ENCODE data around the gene TENM3. TPM values are rescaled to one million over a fixed set of nuclear protein-coding genes. Genes with fewer than 3 reads are reported as not detected.
A peak's percentile ranks its signal among the peaks of the same experiment; 100 is the strongest.

TENM3 gene
- total and polyA plus RNA-seq, 10 of the 15 experiments (the other 5 are each of a cell fraction or from before 2014, with no cell fraction given) = 0.01 to 1.7 (median 0.08) TPM; not detected in 2

DNA sequence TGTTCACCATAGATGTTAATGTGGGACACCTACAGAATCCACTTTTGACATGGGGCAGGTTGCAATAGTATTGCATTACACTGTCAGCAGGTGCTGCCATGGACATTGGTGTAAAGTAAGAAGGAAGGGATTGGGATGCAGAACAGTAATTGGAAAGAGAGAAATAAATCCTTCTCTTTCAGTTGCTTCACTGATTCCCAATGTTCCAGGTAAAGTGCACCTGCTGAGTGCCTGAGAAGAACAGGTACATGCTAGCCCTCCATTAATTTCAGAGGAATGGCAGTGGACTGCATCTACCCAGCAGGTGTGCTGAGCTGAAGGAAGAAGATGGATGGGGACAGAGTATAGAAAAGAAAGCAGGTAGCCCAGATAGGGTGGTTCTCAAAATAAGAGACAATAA, 248.5 kb downstream of the TENM3 start:
- no peak for DNase-seq (ENCODE audit: low read depth, low spot score)
- CTCF ChIA-PET = interaction anchor here (2.1 kb wide), 1 partner anchor 14 kb away, joined by 6 read pairs; no protein-coding TSS in a partner anchor
- intact Hi-C loops (cut with micrococcal nuclease; ENCODE audit: unreplicated experiment) = no loop called here
- in situ Hi-C loops (cut with MboI) = loop anchor here (10.0 kb wide), 1 partner anchor 433 kb away; no protein-coding TSS in a partner anchor
- RAD21 ChIA-PET (ENCODE audit: unreplicated experiment) = interaction anchor here (0.8 to 1.5 kb wide), 3 partner anchors 15 to 29 kb away, joined by 3 to 5 read pairs (median 4); no protein-coding TSS in a partner anchor
- TF ChIP-seq ZBTB33 (IDR thresholded peaks at IDR 0.05) = no peak
- no peak for TF ChIP-seq DPF2 (IDR thresholded peaks at IDR 0.05)
- POLR2A ChIA-PET = no interaction called here
- Histone ChIP-seq H3K27ac (ENCODE audit: control insufficient read depth, insufficient read depth) (no peak overlapping the region), H3K36me3 (ENCODE audit: control insufficient read depth in 2 of 2, insufficient read depth in 2 of 2, low read length in 1 of 2) (no peaks in the 10 kb centered on the region), H3K79me2 (ENCODE audit: control insufficient read depth, insufficient read depth, low read length) (no peaks in the 10 kb centered on the region), H3K9me3 (replicated peaks; ENCODE audit: control insufficient read depth, insufficient read depth, low read length) (no peaks in the 10 kb centered on the region; the same call in 1 of the 3 replicates), H3K4me3 (no peak overlapping the region), H3K4me2 (ENCODE audit: control insufficient read depth, insufficient read depth) (no peak overlapping the region), H3K27me3 (replicated peaks in 1 of 2; ENCODE audit: control insufficient read depth in 2 of 2, insufficient read depth in 2 of 2, low read length in 1 of 2) (no peaks in the 10 kb centered on the region), H4K20me1 (ENCODE audit: control insufficient read depth, insufficient read depth) (no peaks in the 10 kb centered on the region), H2AFZ (ENCODE audit: control insufficient read depth, low read depth, low read length) (no peak overlapping the region), H3K4me1 (ENCODE audit: control insufficient read depth, insufficient read depth, low read length) (peaks cover 8% of the 10 kb centered on the region), H3K9ac (ENCODE audit: control insufficient read depth, insufficient read depth, low read length) (no peak overlapping the region)
- no TSS peak for BruUV-seq (replicated peaks)
- no peak for ATAC-seq
- FAIRE-seq = no peak
- SMC1A ChIA-PET (ENCODE audit: uncharacterized antibody, unreplicated experiment) = interaction anchor here (1.1 to 1.5 kb wide), 4 partner anchors 21 to 123 kb away, joined by 3 to 5 read pairs (median 4); no protein-coding TSS in a partner anchor

GRCh38 chr4:182492423-182492822, 249.2 kb downstream of the TENM3 start:
- ATAC-seq (peak; percentile 49), FAIRE-seq (peak; percentile 59), DNase-seq (ENCODE audit: low read depth, low spot score) (no peak)
- H3K79me2 ChIP-seq (ENCODE audit: control insufficient read depth, insufficient read depth, low read length) = no peaks in the 10 kb centered on the region
- TF ChIP-seq MEF2A (IDR thresholded peaks at IDR 0.05; ENCODE audit: insufficient read depth, low read depth, low read length) = peak; percentile 76
- no peak for TF ChIP-seq JUNB (IDR thresholded peaks at IDR 0.05)
- TF ChIP-seq, protein P1, sequence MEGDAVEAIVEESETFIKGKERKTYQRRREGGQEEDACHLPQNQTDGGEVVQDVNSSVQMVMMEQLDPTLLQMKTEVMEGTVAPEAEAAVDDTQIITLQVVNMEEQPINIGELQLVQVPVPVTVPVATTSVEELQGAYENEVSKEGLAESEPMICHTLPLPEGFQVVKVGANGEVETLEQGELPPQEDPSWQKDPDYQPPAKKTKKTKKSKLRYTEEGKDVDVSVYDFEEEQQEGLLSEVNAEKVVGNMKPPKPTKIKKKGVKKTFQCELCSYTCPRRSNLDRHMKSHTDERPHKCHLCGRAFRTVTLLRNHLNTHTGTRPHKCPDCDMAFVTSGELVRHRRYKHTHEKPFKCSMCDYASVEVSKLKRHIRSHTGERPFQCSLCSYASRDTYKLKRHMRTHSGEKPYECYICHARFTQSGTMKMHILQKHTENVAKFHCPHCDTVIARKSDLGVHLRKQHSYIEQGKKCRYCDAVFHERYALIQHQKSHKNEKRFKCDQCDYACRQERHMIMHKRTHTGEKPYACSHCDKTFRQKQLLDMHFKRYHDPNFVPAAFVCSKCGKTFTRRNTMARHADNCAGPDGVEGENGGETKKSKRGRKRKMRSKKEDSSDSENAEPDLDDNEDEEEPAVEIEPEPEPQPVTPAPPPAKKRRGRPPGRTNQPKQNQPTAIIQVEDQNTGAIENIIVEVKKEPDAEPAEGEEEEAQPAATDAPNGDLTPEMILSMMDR (IDR thresholded peaks at IDR 0.05 in 2 of 3, conservative IDR thresholded peaks at IDR 0.05 in 1 of 3; ENCODE audit: control insufficient read depth in 2 of 3, extremely low read depth in 1 of 3, insufficient read depth in 1 of 3, low read depth in 3 of 3, low read length in 3 of 3) = no peak
- peak; percentile 36; the same call in 1 of the 2 replicates for TF ChIP-seq RUNX3 (IDR thresholded peaks at IDR 0.05; ENCODE audit: low read length)
- TF ChIP-seq CHD2 (IDR thresholded peaks at IDR 0.05; ENCODE audit: borderline replicate concordance, low read depth, low read length) = no peak
- TF ChIP-seq NFIC (IDR thresholded peaks at IDR 0.05; ENCODE audit: low read depth, low read length) = peak; percentile 75
- peak; percentile 37; the same call in 1 of the 2 replicates for TF ChIP-seq ATF2 (IDR thresholded peaks at IDR 0.05; ENCODE audit: low read length)
- TF ChIP-seq IKZF2 (IDR thresholded peaks at IDR 0.05) = peak; percentile 36 to 38; a peak in 2 of 4 replicates
- H2AFZ ChIP-seq (ENCODE audit: control insufficient read depth, low read depth, low read length) = no peak overlapping the region
- no peaks in the 10 kb centered on the region for H4K20me1 ChIP-seq (ENCODE audit: control insufficient read depth, insufficient read depth)
- ChIA-PET POLR2A (no interaction called here), RAD21 (ENCODE audit: unreplicated experiment) (interaction anchor here (0.5 to 1.5 kb wide), 4 partner anchors 14 to 1786 kb away, joined by 3 to 5 read pairs (median 4); no protein-coding TSS in a partner anchor), CTCF (interaction anchor here (1.4 to 2.1 kb wide), 2 partner anchors 15 to 432 kb away, joined by 6 read pairs; no protein-coding TSS in a partner anchor), SMC1A (ENCODE audit: uncharacterized antibody, unreplicated experiment) (interaction anchor here (1.1 to 1.5 kb wide), 5 partner anchors 20 to 122 kb away, joined by 3 to 5 read pairs (median 4); no protein-coding TSS in a partner anchor)
- no peaks in the 10 kb centered on the region for H3K27me3 ChIP-seq (replicated peaks in 1 of 2; ENCODE audit: control insufficient read depth in 2 of 2, insufficient read depth in 2 of 2, low read length in 1 of 2)
- in situ Hi-C loops (cut with MboI) = loop anchor here (10.0 kb wide), 1 partner anchor 432 kb away; no protein-coding TSS in a partner anchor
- H3K4me1 ChIP-seq (ENCODE audit: control insufficient read depth, insufficient read depth, low read length) = peaks cover 8% of the 10 kb centered on the region
- H3K4me3 ChIP-seq = no peak overlapping the region
- no peak overlapping the region for H3K27ac ChIP-seq (ENCODE audit: control insufficient read depth, insufficient read depth)
- no peaks in the 10 kb centered on the region for H3K9me3 ChIP-seq (replicated peaks; ENCODE audit: control insufficient read depth, insufficient read depth, low read length)
- intact Hi-C loops (cut with micrococcal nuclease; ENCODE audit: unreplicated experiment) = no loop called here
- no peak overlapping the region for H3K9ac ChIP-seq (ENCODE audit: control insufficient read depth, insufficient read depth, low read length)
- WGBS (ENCODE audit: insufficient coverage, insufficient replicate concordance, low lambda C conversion rate, missing lambda C conversion rate) = 1% methylated on average over 3 of the region's 3 CpGs
- peak overlapping the region; percentile 47; the same call in 1 of the 2 replicates for H3K4me2 ChIP-seq (ENCODE audit: control insufficient read depth, insufficient read depth)
- BruUV-seq (replicated peaks) = no TSS peak
- no peaks in the 10 kb centered on the region for H3K36me3 ChIP-seq (ENCODE audit: control insufficient read depth in 2 of 2, insufficient read depth in 2 of 2, low read length in 1 of 2)

All from GM12878 (cell line).